IMR-90 (cell line): ENCODE data around the gene TIGAR. TPM values are rescaled to one million over a fixed set of nuclear protein-coding genes. Genes with fewer than 3 reads are reported as not detected.

Experiments
- ATAC-seq: fragments of 200-7000 bp; cut with Tn5 transposase; 2 replicates; pipeline ENCODE4 v1.9.1; 2020; ENCODE audit warnings: low read depth, mild to moderate bottlenecking, moderate library complexity
- BruUV-seq: library from RNA; stranded (reverse); fragments of 400-500 nt; replicated peaks from 2 replicates; lab custom pipeline; 2021; lab: Mats Ljungman, UMichigan
- CTCF ChIA-PET: fragments of 300-600 bp; formaldehyde crosslinking; extraction: SDS; loops from one replicate; lab custom pipeline; 2021; ENCODE audit warnings: antibody characterized with exemption; lab: Yijun Ruan, JAX
- POLR2A ChIA-PET: fragments of 300-600 bp; sonication (Branson Sonifier 250); formaldehyde crosslinking; loops from one replicate; lab custom pipeline; 2022; ENCODE audit warnings: antibody characterized with exemption; ENCODE audit not compliant: unreplicated experiment; lab: Charles Lee
- DNase-seq: peaks from one replicate; pipeline ENCODE4 v3.0.0; 2013
- H2AFZ ChIP-seq: replicated peaks from 2 replicates; pipeline ENCODE3; 2013; ENCODE audit warnings: low read length, mild to moderate bottlenecking; ENCODE audit not compliant: poor library complexity
- H2AK5ac ChIP-seq: 2 replicates; pipeline ENCODE4 v1.6.1; 2013; ENCODE audit warnings: low read depth, low read length, inconsistent platforms
- H2AK9ac ChIP-seq: replicated peaks from 2 replicates; pipeline ENCODE3; 2013; ENCODE audit warnings: mild to moderate bottlenecking, low read depth, low read length, moderate library complexity; ENCODE audit not compliant: poor library complexity
- H2BK120ac ChIP-seq: 2 replicates; pipeline ENCODE4 v1.6.1; 2013; ENCODE audit warnings: low read depth, low read length, inconsistent platforms
- H2BK15ac ChIP-seq: 3 replicates; pipeline ENCODE4 v1.6.1; 2013; ENCODE audit warnings: low read depth, low read length, inconsistent platforms
- H2BK20ac ChIP-seq: 2 replicates; pipeline ENCODE4 v1.6.1; 2013; ENCODE audit warnings: low read depth, mild to moderate bottlenecking, inconsistent platforms, low read length, moderate library complexity
- H2BK5ac ChIP-seq: 2 replicates; pipeline ENCODE4 v1.6.1; 2013; ENCODE audit warnings: mild to moderate bottlenecking, low read depth, low read length, inconsistent platforms; ENCODE audit not compliant: poor library complexity, severe bottlenecking
- H3K14ac ChIP-seq: replicated peaks from 2 replicates; pipeline ENCODE4 v1.6.1; 2013; ENCODE audit warnings: low read depth, low read length, inconsistent platforms
- H3K18ac ChIP-seq: 2 replicates; pipeline ENCODE4 v1.6.1; 2013; ENCODE audit warnings: low read depth, low read length, control low read depth
- H3K23ac ChIP-seq: 2 replicates; pipeline ENCODE4 v1.6.1; 2013; ENCODE audit warnings: low read depth, low read length, inconsistent platforms
- H3K27ac ChIP-seq: 2 replicates; pipeline ENCODE4 v1.5.1; 2013; ENCODE audit warnings: mild to moderate bottlenecking, control low read depth, low read length; ENCODE audit not compliant: insufficient read depth
- H3K27me3 ChIP-seq: 2 replicates; pipeline ENCODE4 v1.6.1; 2013; ENCODE audit warnings: low read length; ENCODE audit not compliant: control insufficient read depth, insufficient read depth
- H3K36me3 ChIP-seq: 2 replicates; pipeline ENCODE4 v1.6.1; 2013; ENCODE audit warnings: low read length, mixed read lengths; ENCODE audit not compliant: control insufficient read depth, insufficient read depth
- H3K4ac ChIP-seq: 2 replicates; pipeline ENCODE4 v1.6.1; 2013; ENCODE audit warnings: low read depth, low read length, inconsistent platforms
- H3K4me1 ChIP-seq: 2 replicates; pipeline ENCODE4 v1.6.1; 2013; ENCODE audit warnings: low read length, mixed read lengths; ENCODE audit not compliant: control insufficient read depth, insufficient read depth
- H3K4me2 ChIP-seq: 2 replicates; pipeline ENCODE4 v1.6.1; 2013; ENCODE audit warnings: low read depth, mild to moderate bottlenecking, control low read depth, low read length, moderate library complexity
- H3K4me3 ChIP-seq: 2 replicates; pipeline ENCODE4 v1.5.1; 2013; ENCODE audit warnings: low read depth, mild to moderate bottlenecking, control low read depth, low read length, moderate library complexity; ENCODE audit not compliant: insufficient read depth
- H3K56ac ChIP-seq: 2 replicates; pipeline ENCODE4 v1.6.1; 2013; ENCODE audit warnings: low read length, inconsistent platforms; ENCODE audit not compliant: insufficient read depth; ENCODE audit errors: extremely low read depth
- H3K79me1 ChIP-seq, 2 experiments: 2 replicates each; pipeline ENCODE4 v1.6.1; 2013; ENCODE audit warnings: low read length in 2 of 2, inconsistent platforms in 1 of 2, low read depth in 1 of 2
- H3K9ac ChIP-seq: 2 replicates; pipeline ENCODE4 v1.6.1; 2013; ENCODE audit warnings: low read depth, low read length, control low read depth
- H3K9me1 ChIP-seq: 2 replicates; pipeline ENCODE4 v1.6.1; 2013; ENCODE audit warnings: low read length, inconsistent platforms; ENCODE audit not compliant: insufficient read depth
- H3K9me3 ChIP-seq: 2 replicates; pipeline ENCODE4 v1.6.1; 2013; ENCODE audit warnings: low read length; ENCODE audit not compliant: control insufficient read depth, insufficient read depth
- H4K20me1 ChIP-seq: 2 replicates; pipeline ENCODE4 v1.6.1; 2013; ENCODE audit warnings: low read length, inconsistent platforms; ENCODE audit not compliant: insufficient read depth
- H4K5ac ChIP-seq: 2 replicates; pipeline ENCODE4 v1.6.1; 2013; ENCODE audit warnings: mild to moderate bottlenecking, low read depth, low read length, control low read depth
- H4K8ac ChIP-seq, 2 experiments: 2 replicates each; pipeline ENCODE4 v1.6.1; 2013; ENCODE audit warnings: low read depth in 2 of 2, low read length in 2 of 2, control low read depth in 1 of 2, inconsistent platforms in 1 of 2
- H4K91ac ChIP-seq: 2 replicates; pipeline ENCODE4 v1.6.1; 2013; ENCODE audit warnings: low read depth, low read length, inconsistent platforms; ENCODE audit not compliant: insufficient read depth
- CTCF ChIP-seq: conservative IDR thresholded peaks from 2 replicates; pipeline ENCODE4 v1.5.1; 2012; ENCODE audit warnings: mild to moderate bottlenecking, low read depth, low read length, improper control_type of control experiment
- FOS ChIP-seq: fragments of 150-350 bp; IDR thresholded peaks from 2 replicates; pipeline ENCODE4 v1.6.1; 2016; ENCODE audit warnings: low read depth, low read length
- MAZ ChIP-seq: IDR thresholded peaks from 2 replicates; pipeline ENCODE4 v1.6.1; 2012; ENCODE audit warnings: low read depth, mild to moderate bottlenecking, low read length, improper control_type of control experiment, moderate library complexity, borderline replicate concordance
- MXI1 ChIP-seq: IDR thresholded peaks from 2 replicates; pipeline ENCODE4 v1.6.1; 2012; ENCODE audit warnings: low read depth, mild to moderate bottlenecking, low read length, moderate library complexity, borderline replicate concordance
- NFE2L2 ChIP-seq: fragments of 150-350 bp; IDR thresholded peaks from 2 replicates; pipeline ENCODE4 v1.6.1; 2016; ENCODE audit warnings: low read depth, mild to moderate bottlenecking, low read length
- RAD21 ChIP-seq: IDR thresholded peaks from 2 replicates; pipeline ENCODE4 v1.6.1; 2012; ENCODE audit warnings: low read length, improper control_type of control experiment
- RFX5 ChIP-seq: IDR thresholded peaks from 2 replicates; pipeline ENCODE4 v1.8.0; 2012; ENCODE audit warnings: low read depth, mild to moderate bottlenecking, low read length, moderate library complexity
- SMC3 ChIP-seq: fragments of 150-350 bp; IDR thresholded peaks from 2 replicates; pipeline ENCODE4 v1.6.1; 2016; ENCODE audit warnings: low read depth, mild to moderate bottlenecking, antibody characterized with exemption, low read length, moderate library complexity
- WGBS, 2 experiments: methylation state at CpG; one replicate each; pipeline versions ENCODE4 v1.1.5 to v1.1.7; 2013; ENCODE audit warnings: missing lambda C conversion rate in 2 of 2; ENCODE audit not compliant: insufficient read length in 1 of 2; ENCODE audit errors: extremely low coverage in 2 of 2; 5-methylcytosine and 5-hydroxymethylcytosine counted together
- dilution Hi-C: fragments of 300-500 bp; cut with HindIII; formaldehyde crosslinking; loops from one replicate; pipeline ENCODE4 v1.14.3; 2018; ENCODE audit warnings: low sequenced_read_pairs; ENCODE audit not compliant: unreplicated experiment
- in situ Hi-C: fragments of 300-500 bp; cut with MboI; formaldehyde crosslinking; loops from 3 replicates; pipeline ENCODE4 v1.14.3; 2019; ENCODE audit warnings: low sequenced_read_pairs, inconsistent platforms, mixed read lengths
- intact Hi-C: fragments of 100-400 bp; cut with micrococcal nuclease; formaldehyde crosslinking; loops from 2 replicates; pipeline ENCODE4 v1.10.0; 2022
- polyA plus RNA-seq, 3 experiments: library from polyadenylated mRNA; depleted of rRNA; stranded (reverse); fragments of >200 nt; gene quantifications; 2 replicates each; pipeline ENCODE4 v1.2.3, GENCODE V29; 2012; ENCODE audit warnings: low replicate concordance in 1 of 3
- total RNA-seq: library from RNA; depleted of rRNA; stranded (reverse); fragments of >200 nt; gene quantifications from 2 replicates; pipeline ENCODE4 v1.2.3, GENCODE V29; 2012
- TF ChIP-seq, protein P1 (sequence below): fragments of 150-350 bp; IDR thresholded peaks from 2 replicates; pipeline ENCODE4 v1.6.1; 2016; ENCODE audit warnings: low read depth, mild to moderate bottlenecking, low read length, moderate library complexity, borderline replicate concordance

Gene TIGAR
- total and polyA plus RNA-seq, 2 of the 4 experiments (the other 2 are of a cell fraction) = 7.3 to 13.7 TPM

GRCh38 chr12:4282892-4283511 lies 38.0 kb upstream of the TIGAR start:
- Histone ChIP-seq H3K9me1 (no peaks in the 10 kb centered on the region), H3K56ac (no peak overlapping the region), H2AFZ (no peak overlapping the region), H3K4ac (no peak overlapping the region), H4K8ac (no peak overlapping the region), H3K4me2 (no peak overlapping the region), H4K5ac (no peak overlapping the region), H2AK5ac (no peak overlapping the region), H4K20me1 (no peaks in the 10 kb centered on the region), H3K4me3 (no peak overlapping the region), H3K9ac (no peak overlapping the region), H3K27me3 (no peaks in the 10 kb centered on the region; the same call in 1 of the 2 replicates), H3K14ac (no peak overlapping the region), H3K27ac (no peak overlapping the region), H3K9me3 (no peaks in the 10 kb centered on the region), H3K23ac (no peak overlapping the region), H2BK5ac (no peak overlapping the region), H2BK20ac (no peak overlapping the region), H3K79me1 (no peaks in the 10 kb centered on the region), H3K36me3 (no peaks in the 10 kb centered on the region; the same call in 1 of the 2 replicates), H2AK9ac (no peak overlapping the region), H2BK15ac (no peak overlapping the region), H3K18ac (no peak overlapping the region), H3K4me1 (no peaks in the 10 kb centered on the region), H2BK120ac (no peak overlapping the region), H4K91ac (no peak overlapping the region)
- intact Hi-C loops = no loop called here
- no TSS peak for BruUV-seq
- CTCF ChIA-PET = interaction anchor here (1.0 kb wide), 1 partner anchor 402 kb away, joined by 3 read pairs; no protein-coding TSS in a partner anchor
- DNase-seq (no peak), ATAC-seq (no peak)
- dilution Hi-C loops = no loop called here
- 87% methylated on average over 3 of the region's 12 CpGs; no CpG with 5 or more reads in 1 of the 2 experiments for WGBS, 2 experiments
- TF ChIP-seq MAZ = no peak
- TF ChIP-seq RAD21 = no peak
- no peak for TF ChIP-seq FOS
- no peak for TF ChIP-seq SMC3
- no peak for TF ChIP-seq NFE2L2
- TF ChIP-seq, protein P1, sequence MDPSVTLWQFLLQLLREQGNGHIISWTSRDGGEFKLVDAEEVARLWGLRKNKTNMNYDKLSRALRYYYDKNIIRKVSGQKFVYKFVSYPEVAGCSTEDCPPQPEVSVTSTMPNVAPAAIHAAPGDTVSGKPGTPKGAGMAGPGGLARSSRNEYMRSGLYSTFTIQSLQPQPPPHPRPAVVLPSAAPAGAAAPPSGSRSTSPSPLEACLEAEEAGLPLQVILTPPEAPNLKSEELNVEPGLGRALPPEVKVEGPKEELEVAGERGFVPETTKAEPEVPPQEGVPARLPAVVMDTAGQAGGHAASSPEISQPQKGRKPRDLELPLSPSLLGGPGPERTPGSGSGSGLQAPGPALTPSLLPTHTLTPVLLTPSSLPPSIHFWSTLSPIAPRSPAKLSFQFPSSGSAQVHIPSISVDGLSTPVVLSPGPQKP = no peak
- TF ChIP-seq CTCF = no peak
- no peak for TF ChIP-seq MXI1
- no peak for TF ChIP-seq RFX5
- in situ Hi-C loops = no loop called here
- POLR2A ChIA-PET = no interaction called here
